DND-41 (cell line): ENCODE data around the gene IGLON5.

Source experiments
- ATAC-seq: fragments of 200-7000 bp; cut with Tn5 transposase; 3 replicates; pipeline ENCODE4 v1.9.1; 2021; ENCODE audit warnings: low read depth; ENCODE audit not compliant: insufficient read depth
- DNase-seq: peaks from one replicate; pipeline ENCODE4 v3.0.0-alpha.2; 2020
- H2AFZ ChIP-seq: 2 replicates; pipeline ENCODE4 v1.6.0; 2012; ENCODE audit warnings: low read depth, low read length
- H3K27ac ChIP-seq: 2 replicates; pipeline ENCODE4 v1.5.1; 2012; ENCODE audit warnings: low read length, inconsistent platforms
- H3K27me3 ChIP-seq: fragments of 200-600 bp; sonication (generic); 2 replicates; pipeline ENCODE4 v1.6.0; 2012; ENCODE audit warnings: low read length, mild to moderate bottlenecking, inconsistent platforms; ENCODE audit not compliant: insufficient read depth, poor library complexity
- H3K36me3 ChIP-seq: 2 replicates; pipeline ENCODE4 v1.5.1; 2012; ENCODE audit warnings: low read length, inconsistent platforms; ENCODE audit not compliant: insufficient read depth
- H3K4me1 ChIP-seq: 2 replicates; pipeline ENCODE4 v1.5.1; 2012; ENCODE audit warnings: mild to moderate bottlenecking, low read length; ENCODE audit not compliant: insufficient read depth
- H3K4me2 ChIP-seq: 2 replicates; pipeline ENCODE4 v1.6.0; 2012; ENCODE audit warnings: mild to moderate bottlenecking, moderate library complexity, low read length, inconsistent platforms; ENCODE audit not compliant: insufficient read depth
- H3K4me3 ChIP-seq, 2 experiments: fragments of 200-600 bp in 1 of 2; shearing (Covaris generic) in 1 of 2; 2 replicates each; pipeline ENCODE4 v1.5.1; 2012 to 2016; ENCODE audit warnings: inconsistent platforms in 2 of 2, low read length in 2 of 2, mild to moderate bottlenecking in 2 of 2, low read depth in 1 of 2, moderate library complexity in 1 of 2
- H3K79me2 ChIP-seq: 2 replicates; pipeline ENCODE4 v1.6.0; 2012; ENCODE audit warnings: low read length, inconsistent platforms; ENCODE audit not compliant: insufficient read depth
- H3K9ac ChIP-seq: 2 replicates; pipeline ENCODE4 v1.6.0; 2012; ENCODE audit warnings: low read depth, mild to moderate bottlenecking, inconsistent platforms, low read length, moderate library complexity
- H3K9me3 ChIP-seq: 2 replicates; pipeline ENCODE4 v1.5.1; 2012; ENCODE audit warnings: low read length, moderate library complexity, mild to moderate bottlenecking, inconsistent platforms; ENCODE audit not compliant: insufficient read depth, severe bottlenecking
- H4K20me1 ChIP-seq: 2 replicates; pipeline ENCODE4 v1.6.0; 2012; ENCODE audit warnings: low read length; ENCODE audit not compliant: insufficient read depth
- EZH2 ChIP-seq: IDR thresholded peaks from 3 replicates; pipeline ENCODE4 v1.6.1; 2012; ENCODE audit warnings: borderline replicate concordance, low read depth, mild to moderate bottlenecking, moderate library complexity, low read length, inconsistent platforms; ENCODE audit not compliant: severe bottlenecking
- TF ChIP-seq, protein P1 (sequence below): IDR thresholded peaks from 2 replicates; pipeline ENCODE4 v1.5.1; 2012; ENCODE audit warnings: borderline replicate concordance, low read length, moderate library complexity, mild to moderate bottlenecking; ENCODE audit not compliant: poor library complexity, severe bottlenecking; ENCODE audit errors: extremely low read depth

IGLON5 gene

DNA sequence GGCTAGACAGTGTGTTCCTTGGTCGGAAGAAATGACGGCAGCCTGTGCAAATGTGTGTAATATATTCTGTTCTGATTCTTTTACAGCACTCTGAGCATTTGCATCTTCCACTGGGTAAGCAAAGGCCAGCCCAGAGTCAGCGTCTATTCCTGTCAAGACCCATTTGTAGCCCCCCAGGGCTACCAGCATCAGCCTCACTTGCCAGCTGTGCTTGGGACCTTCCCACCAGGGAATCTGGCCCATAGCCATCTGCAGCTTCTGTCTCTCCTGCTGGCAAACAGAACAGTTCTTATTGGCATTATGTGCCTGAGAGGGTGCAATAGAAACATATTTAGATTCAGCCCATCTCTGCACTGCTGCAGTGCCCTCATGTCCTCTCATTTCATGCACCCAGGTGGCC is 6.0 kb upstream of the IGLON5 start:
- H3K4me3 ChIP-seq: no peak overlapping the region
- no peaks in the 10 kb centered on the region for H3K36me3 ChIP-seq
- no peak overlapping the region for H3K9ac ChIP-seq
- H3K9me3 ChIP-seq: peaks cover 5% of the 10 kb centered on the region
- H3K27ac ChIP-seq: no peak overlapping the region
- H3K79me2 ChIP-seq: no peaks in the 10 kb centered on the region
- no peak overlapping the region for H3K4me2 ChIP-seq
- H2AFZ ChIP-seq: no peak overlapping the region
- DNase-seq (no peak), ATAC-seq (no peak)
- peaks cover 2% of the 10 kb centered on the region for H3K27me3 ChIP-seq
- H4K20me1 ChIP-seq: no peaks in the 10 kb centered on the region
- TF ChIP-seq, protein P1, sequence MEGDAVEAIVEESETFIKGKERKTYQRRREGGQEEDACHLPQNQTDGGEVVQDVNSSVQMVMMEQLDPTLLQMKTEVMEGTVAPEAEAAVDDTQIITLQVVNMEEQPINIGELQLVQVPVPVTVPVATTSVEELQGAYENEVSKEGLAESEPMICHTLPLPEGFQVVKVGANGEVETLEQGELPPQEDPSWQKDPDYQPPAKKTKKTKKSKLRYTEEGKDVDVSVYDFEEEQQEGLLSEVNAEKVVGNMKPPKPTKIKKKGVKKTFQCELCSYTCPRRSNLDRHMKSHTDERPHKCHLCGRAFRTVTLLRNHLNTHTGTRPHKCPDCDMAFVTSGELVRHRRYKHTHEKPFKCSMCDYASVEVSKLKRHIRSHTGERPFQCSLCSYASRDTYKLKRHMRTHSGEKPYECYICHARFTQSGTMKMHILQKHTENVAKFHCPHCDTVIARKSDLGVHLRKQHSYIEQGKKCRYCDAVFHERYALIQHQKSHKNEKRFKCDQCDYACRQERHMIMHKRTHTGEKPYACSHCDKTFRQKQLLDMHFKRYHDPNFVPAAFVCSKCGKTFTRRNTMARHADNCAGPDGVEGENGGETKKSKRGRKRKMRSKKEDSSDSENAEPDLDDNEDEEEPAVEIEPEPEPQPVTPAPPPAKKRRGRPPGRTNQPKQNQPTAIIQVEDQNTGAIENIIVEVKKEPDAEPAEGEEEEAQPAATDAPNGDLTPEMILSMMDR: no peak
- no peak for TF ChIP-seq EZH2
- H3K4me1 ChIP-seq: no peaks in the 10 kb centered on the region

DNA sequence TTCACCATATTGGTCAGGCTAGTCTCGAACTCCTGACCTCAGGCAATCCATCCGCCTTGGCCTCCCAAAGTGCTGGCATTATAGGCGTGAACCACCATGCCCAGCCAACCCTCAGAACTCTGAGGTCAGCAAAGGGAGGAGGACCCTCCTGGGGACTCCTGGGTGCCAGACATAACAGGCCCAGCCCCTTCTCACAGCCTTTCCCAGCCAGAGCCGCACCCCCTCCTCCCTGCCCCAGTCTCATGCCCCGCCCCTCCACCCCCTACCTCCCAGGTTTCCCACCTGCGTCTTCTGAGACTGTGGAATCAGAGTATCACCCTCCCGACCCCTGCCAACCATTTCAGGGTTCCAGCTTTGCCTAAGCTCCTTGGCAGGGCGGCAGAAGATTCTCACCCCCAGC is 5.2 kb downstream of the IGLON5 start:
- ATAC-seq: no peak
- TF ChIP-seq, protein P1: no peak
- no peak for TF ChIP-seq EZH2

DNA sequence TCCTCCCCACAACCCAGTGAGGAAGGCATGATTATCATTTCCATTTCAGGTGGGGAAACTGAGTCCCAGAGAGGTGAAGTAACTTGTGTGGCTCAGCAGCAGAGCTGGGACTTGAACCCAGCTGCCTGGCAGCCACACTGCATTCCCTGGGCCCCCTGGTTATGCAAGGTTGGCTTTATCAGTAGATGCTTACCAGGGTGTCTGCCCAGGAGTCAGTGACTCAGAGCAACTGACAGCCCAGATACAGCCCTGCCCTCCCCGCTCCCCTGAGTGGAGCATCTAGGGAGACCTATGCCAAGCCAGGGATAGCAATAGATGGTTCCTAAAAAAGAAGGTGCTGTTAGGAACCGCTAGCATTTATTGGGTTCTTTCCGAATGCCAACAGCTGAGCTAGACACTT is 5.9 kb downstream of the IGLON5 start:
- TF ChIP-seq EZH2: no peak
- TF ChIP-seq, protein P1: no peak
- Histone ChIP-seq H3K79me2 (no peaks in the 10 kb centered on the region), H3K9me3 (no peaks in the 10 kb centered on the region), H3K4me3 (no peak overlapping the region), H2AFZ (no peak overlapping the region), H3K9ac (no peak overlapping the region), H3K4me1 (no peaks in the 10 kb centered on the region), H4K20me1 (peaks cover 3% of the 10 kb centered on the region; the same call in 1 of the 2 replicates), H3K27ac (no peak overlapping the region), H3K27me3 (no peaks in the 10 kb centered on the region), H3K4me2 (no peak overlapping the region), H3K36me3 (no peaks in the 10 kb centered on the region)
- DNase-seq (no peak), ATAC-seq (no peak)

More for the DNA sequence above, 5.2 kb downstream of the IGLON5 start:
- Histone ChIP-seq H2AFZ (no peak overlapping the region), H4K20me1 (peaks cover 3% of the 10 kb centered on the region; the same call in 1 of the 2 replicates), H3K36me3 (no peaks in the 10 kb centered on the region), H3K27me3 (no peaks in the 10 kb centered on the region), H3K9ac (no peak overlapping the region), H3K4me3 (no peak overlapping the region), H3K4me2 (no peak overlapping the region), H3K9me3 (no peaks in the 10 kb centered on the region), H3K27ac (no peak overlapping the region), H3K4me1 (no peaks in the 10 kb centered on the region), H3K79me2 (no peaks in the 10 kb centered on the region)
- no peak for DNase-seq

DNA sequence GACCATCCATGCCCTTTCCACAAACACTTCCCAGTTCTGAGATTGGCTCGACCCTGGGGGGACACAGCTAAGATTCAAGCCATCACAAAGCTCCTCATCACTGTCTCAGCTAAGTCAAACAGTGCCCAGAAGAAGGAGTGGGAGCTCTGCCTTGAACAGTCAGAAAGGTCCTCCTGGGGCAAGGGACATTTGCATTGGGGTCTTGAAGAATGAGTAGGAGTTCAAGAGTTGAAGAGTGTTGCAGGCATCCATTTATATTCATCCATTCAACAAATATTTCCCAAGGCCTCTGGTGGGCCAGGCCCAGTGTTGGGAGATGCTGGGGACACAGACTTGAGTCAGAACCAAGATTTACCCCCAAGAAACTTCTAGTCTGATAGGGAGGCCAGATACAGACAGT is 6.5 kb downstream of the IGLON5 start:
- TF ChIP-seq EZH2: no peak
- TF ChIP-seq, protein P1: no peak
- H3K4me1 ChIP-seq: no peaks in the 10 kb centered on the region
- H3K79me2 ChIP-seq: no peaks in the 10 kb centered on the region
- H3K9ac ChIP-seq: no peak overlapping the region
- no peak overlapping the region for H3K4me3 ChIP-seq
- no peaks in the 10 kb centered on the region for H3K36me3 ChIP-seq
- ATAC-seq: no peak
- no peaks in the 10 kb centered on the region for H3K9me3 ChIP-seq
- DNase-seq: no peak
- H3K27me3 ChIP-seq: no peaks in the 10 kb centered on the region
- H4K20me1 ChIP-seq: peaks cover 3% of the 10 kb centered on the region; the same call in 1 of the 2 replicates
- no peak overlapping the region for H3K4me2 ChIP-seq
- no peak overlapping the region for H2AFZ ChIP-seq
- no peak overlapping the region for H3K27ac ChIP-seq
